HUES6 (cell line): ENCODE data around the gene RRM2.
"Not testable (repeated sequence)": the region's sequence is repeated elsewhere in the genome, so short reads cannot be mapped to it uniquely, and the experiment has no call there.

Experiments
- H3K27ac ChIP-seq: 2 replicates; pipeline ENCODE4 v1.7.0; 2013; ENCODE audit warnings: low read depth, mild to moderate bottlenecking, low read length, inconsistent platforms
- H3K27me3 ChIP-seq: 2 replicates; pipeline ENCODE4 v1.6.1; 2013; ENCODE audit warnings: low read length; ENCODE audit not compliant: control insufficient read depth, insufficient read depth
- H3K36me3 ChIP-seq: 2 replicates; pipeline ENCODE4 v1.6.1; 2013; ENCODE audit warnings: low read length; ENCODE audit not compliant: control insufficient read depth, insufficient read depth
- H3K4me1 ChIP-seq: 2 replicates; pipeline ENCODE4 v1.6.1; 2013; ENCODE audit warnings: low read length; ENCODE audit not compliant: control insufficient read depth, insufficient read depth
- H3K4me3 ChIP-seq: 2 replicates; pipeline ENCODE4 v1.5.1; 2013; ENCODE audit warnings: low read depth, low read length
- H3K9ac ChIP-seq: one replicate; pipeline ENCODE4 v1.6.1; 2013; ENCODE audit warnings: mild to moderate bottlenecking, low read length
- H3K9me3 ChIP-seq: 2 replicates; pipeline ENCODE4 v1.6.1; 2013; ENCODE audit warnings: low read depth, low read length; ENCODE audit not compliant: control insufficient read depth, insufficient read depth

The RRM2 gene

DNA sequence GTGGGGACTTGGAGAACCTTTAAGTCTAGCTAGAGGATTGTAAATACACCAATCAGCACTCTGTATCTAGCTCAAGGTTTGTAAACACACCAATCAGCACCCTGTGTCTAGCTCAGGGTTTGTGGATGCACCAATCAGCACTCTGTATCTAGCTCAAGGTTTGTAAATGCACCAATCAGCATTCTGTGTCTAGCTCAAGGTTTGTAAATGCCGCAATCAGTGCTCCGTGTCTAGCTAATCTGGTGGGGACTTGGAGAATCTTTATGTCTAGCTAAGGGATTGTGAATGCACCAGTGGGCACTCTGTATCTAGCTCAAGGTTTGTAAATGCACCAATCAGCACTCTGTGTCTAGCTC is 30.7 kb upstream of the RRM2 start:
- H3K4me3 ChIP-seq, H3K9me3 ChIP-seq, H3K27me3 ChIP-seq, H3K27ac ChIP-seq, H3K9ac ChIP-seq, H3K36me3 ChIP-seq: not testable (repeated sequence)
- peaks cover 13% of the 10 kb centered on the region for H3K4me1 ChIP-seq

DNA sequence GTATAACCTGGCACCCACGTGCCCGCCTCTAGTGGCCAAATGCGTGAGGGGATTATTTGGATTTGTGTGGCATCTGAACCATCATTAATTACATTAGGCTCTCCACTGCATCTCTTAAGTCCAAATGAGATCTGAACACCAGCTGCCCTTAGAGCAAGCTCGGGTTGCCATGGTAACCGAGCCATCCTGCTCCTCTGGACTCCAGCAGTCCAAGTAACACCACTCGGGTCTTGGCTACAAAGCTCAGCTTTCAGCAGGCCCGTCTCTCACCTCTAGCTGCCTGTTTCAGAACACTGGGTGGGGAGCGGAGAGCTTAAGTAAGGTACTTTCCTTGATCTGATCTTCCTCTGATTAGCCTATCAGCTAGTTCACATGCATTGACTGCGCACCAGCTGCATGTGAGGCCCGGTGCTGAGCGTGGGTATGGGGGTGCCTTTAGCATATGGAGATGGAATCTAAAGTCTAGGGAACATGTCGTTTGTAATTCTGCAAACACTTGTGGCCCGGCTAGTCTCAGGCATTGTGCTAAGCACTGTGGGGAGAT is 28.2 kb upstream of the RRM2 start:
- Histone ChIP-seq H3K9ac (no peak overlapping the region), H3K27ac (no peak overlapping the region), H3K27me3 (no peaks in the 10 kb centered on the region), H3K36me3 (no peaks in the 10 kb centered on the region), H3K4me3 (no peak overlapping the region), H3K9me3 (no peaks in the 10 kb centered on the region), H3K4me1 (peaks cover 19% of the 10 kb centered on the region)

DNA sequence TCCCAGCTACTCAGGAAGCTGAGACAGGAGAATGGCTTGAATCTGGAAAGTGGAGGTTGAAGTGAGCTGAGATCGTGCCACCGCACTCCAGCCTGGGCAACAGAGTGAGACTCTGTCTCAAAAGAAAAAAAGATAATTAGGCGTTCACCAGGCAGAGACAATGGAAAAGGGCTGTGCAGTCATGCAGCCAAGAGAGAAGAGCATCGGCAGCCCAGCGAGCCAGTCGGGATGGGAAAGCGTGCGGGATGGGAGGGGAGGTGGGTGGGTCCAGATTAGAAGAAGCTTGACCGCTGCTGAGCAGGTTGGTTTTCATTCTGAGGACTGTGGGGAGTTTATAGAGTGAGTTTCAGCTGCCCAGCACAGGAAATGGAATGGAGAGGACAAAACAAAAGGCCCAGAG is 27.4 kb upstream of the RRM2 start:
- H3K4me1 ChIP-seq, result peaks cover 14% of the 10 kb centered on the region
- H3K36me3 ChIP-seq, result no peaks in the 10 kb centered on the region
- H3K9me3 ChIP-seq, result no peaks in the 10 kb centered on the region
- no peak overlapping the region for H3K4me3 ChIP-seq
- no peak overlapping the region for H3K9ac ChIP-seq
- H3K27me3 ChIP-seq, result no peaks in the 10 kb centered on the region
- H3K27ac ChIP-seq, result no peak overlapping the region

DNA sequence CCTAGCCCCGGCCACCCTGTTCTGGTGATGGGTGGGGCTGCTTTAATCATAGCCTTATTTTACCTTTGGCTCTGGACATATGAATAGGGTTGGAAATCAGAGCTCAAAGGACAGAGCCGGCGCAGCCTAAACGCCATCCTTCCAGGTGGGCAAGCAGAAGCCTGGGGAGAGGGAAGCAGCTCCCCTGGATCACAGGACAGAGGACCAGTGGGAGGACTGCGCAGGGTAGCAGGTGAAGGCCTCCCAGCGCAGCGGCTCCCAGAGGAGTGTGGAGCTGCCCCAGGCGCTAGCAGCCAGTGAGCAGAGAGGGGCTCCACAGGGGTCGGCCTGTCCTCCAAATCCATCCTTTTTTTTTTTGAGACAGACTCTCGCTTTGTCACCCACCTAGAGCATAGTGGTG is 25.9 kb upstream of the RRM2 start:
- peaks cover 14% of the 10 kb centered on the region; the same call in 1 of the 2 replicates for H3K4me1 ChIP-seq
- no peak overlapping the region for H3K4me3 ChIP-seq
- H3K27me3 ChIP-seq, result no peaks in the 10 kb centered on the region
- H3K9ac ChIP-seq, result no peak overlapping the region
- H3K36me3 ChIP-seq, result no peaks in the 10 kb centered on the region
- H3K27ac ChIP-seq, result no peak overlapping the region
- no peaks in the 10 kb centered on the region for H3K9me3 ChIP-seq

DNA sequence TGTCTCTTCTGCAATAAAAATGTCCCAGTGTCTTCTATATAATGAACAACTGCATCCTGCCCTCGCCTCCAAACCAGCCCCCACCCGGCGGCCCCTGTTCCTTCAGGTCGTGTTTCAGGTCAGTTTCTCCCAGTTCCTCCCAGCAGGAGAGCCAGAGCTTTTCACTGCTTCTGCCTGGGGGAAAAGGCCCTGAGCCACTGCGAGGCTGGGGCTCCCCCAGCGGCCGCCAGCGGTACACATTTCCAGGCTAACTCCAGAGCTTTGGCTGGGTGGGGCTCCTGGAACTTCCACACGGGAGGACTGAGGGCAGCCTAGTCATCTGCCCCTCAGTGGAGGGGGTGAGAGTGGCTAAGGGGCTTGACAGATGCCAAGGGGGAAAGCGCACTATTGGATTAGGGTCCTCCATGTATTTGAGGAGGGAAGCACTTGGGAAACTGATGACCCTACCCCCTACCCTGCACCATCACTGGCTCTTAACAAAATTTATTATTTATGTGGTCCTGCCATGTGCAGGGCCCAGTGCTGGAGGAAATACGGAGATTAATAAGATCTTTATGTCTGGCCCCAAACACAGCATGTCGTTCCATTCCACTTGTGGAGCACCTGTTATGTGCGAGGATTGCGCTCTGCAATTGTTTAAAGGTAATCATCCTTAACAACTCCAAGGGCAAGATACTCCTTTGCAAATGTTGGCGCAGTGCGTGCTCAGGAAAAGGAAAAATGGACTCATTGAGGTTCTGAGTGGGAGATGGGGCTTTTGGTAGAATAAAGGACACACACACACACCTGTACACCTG is 25.0 kb upstream of the RRM2 start:
- Histone ChIP-seq H3K27ac (no peak overlapping the region), H3K27me3 (no peaks in the 10 kb centered on the region), H3K4me1 (peaks cover 14% of the 10 kb centered on the region; the same call in 1 of the 2 replicates), H3K9ac (no peak overlapping the region), H3K4me3 (no peak overlapping the region), H3K9me3 (no peaks in the 10 kb centered on the region), H3K36me3 (no peaks in the 10 kb centered on the region)

DNA sequence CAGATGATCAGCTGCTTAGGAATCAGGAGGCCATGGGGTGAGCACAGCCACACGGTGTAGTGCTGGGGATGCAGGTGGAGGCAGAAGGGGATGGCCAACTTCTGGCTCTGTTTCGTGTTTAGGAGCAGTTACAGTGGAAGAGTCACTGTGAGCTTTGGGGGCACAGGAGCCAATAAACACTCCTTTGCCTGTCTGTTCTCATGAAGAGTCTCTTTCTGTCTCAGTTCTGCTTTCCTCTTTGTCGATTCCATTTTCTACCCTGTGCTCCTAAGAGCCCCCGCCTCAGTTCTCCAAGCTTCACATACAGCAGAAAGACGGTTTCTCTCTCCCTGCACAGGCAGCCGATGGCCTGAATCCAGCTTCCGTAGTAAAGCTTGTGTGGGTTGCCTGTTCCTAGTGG is 21.0 kb upstream of the RRM2 start:
- H3K9me3 ChIP-seq, result peaks cover 3% of the 10 kb centered on the region; the same call in 1 of the 2 replicates
- no peak overlapping the region for H3K9ac ChIP-seq

DNA sequence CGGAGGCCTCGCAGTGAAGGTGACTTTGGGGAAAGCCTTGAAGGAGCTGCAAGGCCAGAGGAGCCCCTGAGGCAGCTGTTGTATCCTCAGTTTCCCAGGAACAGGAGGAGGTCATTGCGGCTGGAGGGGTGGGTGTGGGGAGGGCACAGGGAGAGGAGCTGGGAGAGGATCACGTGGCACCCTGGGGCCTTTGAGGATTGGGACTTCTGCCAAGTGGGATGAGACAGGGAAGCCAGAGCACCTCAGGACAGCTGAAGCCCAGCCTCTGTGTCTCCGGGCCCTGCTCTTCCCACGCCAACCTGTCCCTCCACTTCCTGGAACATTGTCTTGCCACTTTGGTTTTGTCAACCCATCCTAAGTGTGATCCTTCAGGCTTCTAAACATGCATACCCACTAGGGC is 19.4 kb upstream of the RRM2 start:
- no peak overlapping the region for H3K9ac ChIP-seq
- no peaks in the 10 kb centered on the region for H3K27me3 ChIP-seq
- H3K4me3 ChIP-seq, result no peak overlapping the region
- no peak overlapping the region for H3K27ac ChIP-seq
- H3K36me3 ChIP-seq, result no peaks in the 10 kb centered on the region
- H3K9me3 ChIP-seq, result peaks cover 9% of the 10 kb centered on the region; the same call in 1 of the 2 replicates
- no peaks in the 10 kb centered on the region for H3K4me1 ChIP-seq

More for the DNA sequence above, 21.0 kb upstream of the RRM2 start:
- peaks cover 9% of the 10 kb centered on the region; the same call in 1 of the 2 replicates for H3K4me1 ChIP-seq
- H3K27me3 ChIP-seq, result no peaks in the 10 kb centered on the region
- H3K4me3 ChIP-seq, result no peak overlapping the region
- no peak overlapping the region for H3K27ac ChIP-seq
- H3K36me3 ChIP-seq, result no peaks in the 10 kb centered on the region

DNA sequence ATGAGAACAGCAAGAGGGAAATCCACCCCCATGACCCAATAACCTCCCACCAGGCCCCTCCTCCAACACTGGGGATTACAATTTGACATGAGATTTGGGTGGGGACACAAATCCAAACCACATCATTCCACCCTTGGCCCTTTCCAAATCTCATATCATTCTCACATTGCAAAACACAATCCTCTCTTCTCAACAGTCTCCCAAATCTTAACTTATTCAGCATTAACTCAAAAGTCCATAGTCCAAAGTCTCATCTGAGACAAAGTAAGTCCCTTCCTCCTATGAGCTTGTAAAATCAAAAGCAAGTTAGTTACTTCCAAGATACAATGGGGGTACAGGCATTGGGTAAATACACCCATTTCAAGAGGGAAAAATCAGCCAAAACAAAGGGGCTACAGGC is 17.6 kb upstream of the RRM2 start:
- not testable (repeated sequence) for H3K9me3 ChIP-seq, H3K36me3 ChIP-seq, H3K9ac ChIP-seq, H3K27ac ChIP-seq, H3K27me3 ChIP-seq, H3K4me1 ChIP-seq, H3K4me3 ChIP-seq

DNA sequence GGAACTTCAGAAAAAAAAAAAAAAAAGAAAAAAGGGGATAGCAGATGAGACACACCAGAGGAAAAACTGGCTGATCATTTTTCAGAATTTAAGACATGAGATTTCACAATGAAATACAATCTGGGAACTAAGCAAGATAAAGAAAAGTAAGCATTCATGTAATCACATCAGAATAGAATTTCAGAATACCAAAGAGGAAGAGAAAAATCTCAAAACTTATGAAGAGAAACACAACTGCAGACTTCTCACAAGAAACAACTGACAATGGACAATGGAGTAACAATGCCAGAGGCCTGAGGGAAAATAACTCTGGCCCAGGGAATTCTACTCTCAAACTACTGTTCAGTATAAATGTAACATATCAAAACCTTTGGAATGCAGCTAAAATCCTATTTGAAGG is 13.2 kb upstream of the RRM2 start:
- Histone ChIP-seq H3K27me3 (no peaks in the 10 kb centered on the region), H3K4me1 (no peaks in the 10 kb centered on the region), H3K9ac (no peak overlapping the region), H3K9me3 (peaks cover 9% of the 10 kb centered on the region; the same call in 1 of the 2 replicates), H3K36me3 (no peaks in the 10 kb centered on the region), H3K27ac (no peak overlapping the region), H3K4me3 (no peak overlapping the region)

DNA sequence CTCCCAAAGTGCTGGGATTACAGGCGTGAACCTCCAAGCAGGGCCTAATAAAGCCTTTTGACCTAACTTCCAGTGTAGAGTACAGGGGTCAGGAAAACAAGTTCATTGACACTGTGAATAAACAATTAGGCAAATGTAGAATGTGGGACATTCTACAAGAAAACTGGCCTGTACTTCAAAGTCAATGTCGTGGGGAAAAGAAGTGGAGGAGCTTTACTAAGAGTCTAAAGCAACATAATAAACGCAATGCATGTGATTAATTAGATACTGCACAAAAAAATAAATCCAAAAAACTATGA is 3.6 kb upstream of the RRM2 start:
- Histone ChIP-seq H3K36me3 (peaks cover 7% of the 10 kb centered on the region), H3K4me3 (no peak overlapping the region), H3K9ac (no peak overlapping the region), H3K27me3 (no peaks in the 10 kb centered on the region), H3K4me1 (peaks cover 4% of the 10 kb centered on the region; the same call in 1 of the 2 replicates), H3K27ac (no peak overlapping the region), H3K9me3 (no peaks in the 10 kb centered on the region)

DNA sequence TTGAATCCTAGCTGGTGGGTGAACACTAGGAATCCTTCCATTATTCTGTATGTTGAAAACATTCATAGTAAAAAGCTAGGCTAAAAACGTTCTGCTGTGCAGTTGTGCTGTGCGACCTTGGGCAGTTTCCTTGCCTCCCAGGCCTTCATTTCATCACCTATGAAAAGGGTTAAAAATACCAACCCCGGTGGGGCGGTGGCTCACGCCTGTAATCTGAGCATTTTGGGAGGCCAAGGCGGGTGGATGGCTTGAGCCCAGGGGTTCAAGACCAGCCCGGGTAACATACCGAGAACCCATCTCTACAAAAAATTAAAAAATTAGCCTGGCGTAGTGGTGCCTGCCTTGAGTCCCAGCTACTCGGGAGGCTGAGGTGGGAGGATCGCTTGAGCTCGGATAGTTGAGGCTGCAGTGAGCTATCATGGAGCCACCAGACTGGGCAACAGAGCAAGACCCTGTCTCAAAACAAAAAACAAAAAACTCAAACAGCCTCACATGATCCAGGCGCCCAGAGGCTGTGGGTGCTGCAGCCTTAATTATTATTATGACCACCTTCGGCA is 2.9 kb upstream of the RRM2 start:
- Histone ChIP-seq H3K36me3 (peaks cover 12% of the 10 kb centered on the region), H3K9me3 (no peaks in the 10 kb centered on the region), H3K4me1 (peaks cover 5% of the 10 kb centered on the region), H3K4me3 (peak overlapping the region; percentile 98), H3K27me3 (no peaks in the 10 kb centered on the region), H3K9ac (peak overlapping the region; percentile 42), H3K27ac (no peak overlapping the region)
